MM.1S (cell line): Measurements from ENCODE around the gene GSE1.

Experiments
- DNase-seq: peaks from one replicate; pipeline ENCODE4 v3.0.0-alpha.2; 2015
- H2AFZ ChIP-seq: fragments of 300-600 bp; sonication (generic); 2 replicates; pipeline ENCODE4 v1.6.0; 2016; ENCODE audit warnings: antibody characterized with exemption, low read length
- H3F3A ChIP-seq: fragments of 300-600 bp; sonication (generic); 2 replicates; pipeline ENCODE4 v1.6.1; 2016; ENCODE audit warnings: mild to moderate bottlenecking, antibody characterized with exemption, low read length, moderate library complexity, mixed read lengths; ENCODE audit not compliant: insufficient read depth
- H3K27ac ChIP-seq: fragments of 300-600 bp; sonication (generic); 2 replicates; pipeline ENCODE4 v1.5.1; 2016; ENCODE audit warnings: mild to moderate bottlenecking, low read length
- H3K27me3 ChIP-seq: fragments of 300-600 bp; sonication (generic); replicated peaks from 2 replicates; pipeline ENCODE4 v1.6.0; 2016; ENCODE audit warnings: low read length; ENCODE audit not compliant: insufficient read depth
- H3K36me3 ChIP-seq: fragments of 300-600 bp; sonication (generic); replicated peaks from 2 replicates; pipeline ENCODE4 v1.6.1; 2016; ENCODE audit warnings: mild to moderate bottlenecking, low read length, mixed read lengths; ENCODE audit not compliant: insufficient read depth
- H3K4me1 ChIP-seq: fragments of 300-600 bp; sonication (generic); 2 replicates; pipeline ENCODE4 v1.6.1; 2016; ENCODE audit warnings: low read length, mixed read lengths
- H3K4me2 ChIP-seq: fragments of 300-600 bp; sonication (generic); 2 replicates; pipeline ENCODE4 v1.6.0; 2016; ENCODE audit warnings: low read depth, low read length
- H3K4me3 ChIP-seq: fragments of 300-600 bp; sonication (generic); 2 replicates; pipeline ENCODE4 v1.5.1; 2016; ENCODE audit warnings: low read length, mixed read lengths
- H3K79me2 ChIP-seq: fragments of 300-600 bp; sonication (generic); 2 replicates; pipeline ENCODE4 v1.6.1; 2016; ENCODE audit warnings: mixed run types, low read length, mixed read lengths
- H3K9ac ChIP-seq: fragments of 300-600 bp; sonication (generic); 2 replicates; pipeline ENCODE4 v1.6.1; 2016; ENCODE audit warnings: low read length, mixed read lengths
- H3K9me2 ChIP-seq: fragments of 300-600 bp; sonication (generic); replicated peaks from 2 replicates; pipeline ENCODE4 v1.6.1; 2016; ENCODE audit warnings: mild to moderate bottlenecking, low read length, mixed read lengths; ENCODE audit not compliant: insufficient read depth
- H3K9me3 ChIP-seq: fragments of 300-600 bp; sonication (generic); replicated peaks from 2 replicates; pipeline ENCODE4 v1.6.1; 2016; ENCODE audit warnings: mild to moderate bottlenecking, low read length, mixed read lengths; ENCODE audit not compliant: insufficient read depth
- H4K20me1 ChIP-seq: fragments of 300-600 bp; sonication (generic); 2 replicates; pipeline ENCODE4 v1.6.1; 2016; ENCODE audit warnings: mild to moderate bottlenecking, low read length, moderate library complexity, mixed read lengths; ENCODE audit not compliant: insufficient read depth
- EZH2 ChIP-seq: fragments of 300-600 bp; sonication (generic); optimal IDR thresholded peaks from 2 replicates; pipeline ENCODE3; 2017; ENCODE audit warnings: low read depth, mild to moderate bottlenecking, antibody characterized with exemption, low read length, mixed read lengths
- EZH2phosphoT487 ChIP-seq: fragments of 300-600 bp; sonication (generic); IDR thresholded peaks from 2 replicates; pipeline ENCODE4 v1.6.1; 2018; ENCODE audit warnings: antibody characterized with exemption, low read length
- TF ChIP-seq, protein P1 (sequence below): fragments of 300-600 bp; sonication (generic); IDR thresholded peaks from 2 replicates; pipeline ENCODE4 v1.5.1; 2016; ENCODE audit warnings: antibody characterized with exemption, low read length, mixed read lengths

The GSE1 gene

DNA sequence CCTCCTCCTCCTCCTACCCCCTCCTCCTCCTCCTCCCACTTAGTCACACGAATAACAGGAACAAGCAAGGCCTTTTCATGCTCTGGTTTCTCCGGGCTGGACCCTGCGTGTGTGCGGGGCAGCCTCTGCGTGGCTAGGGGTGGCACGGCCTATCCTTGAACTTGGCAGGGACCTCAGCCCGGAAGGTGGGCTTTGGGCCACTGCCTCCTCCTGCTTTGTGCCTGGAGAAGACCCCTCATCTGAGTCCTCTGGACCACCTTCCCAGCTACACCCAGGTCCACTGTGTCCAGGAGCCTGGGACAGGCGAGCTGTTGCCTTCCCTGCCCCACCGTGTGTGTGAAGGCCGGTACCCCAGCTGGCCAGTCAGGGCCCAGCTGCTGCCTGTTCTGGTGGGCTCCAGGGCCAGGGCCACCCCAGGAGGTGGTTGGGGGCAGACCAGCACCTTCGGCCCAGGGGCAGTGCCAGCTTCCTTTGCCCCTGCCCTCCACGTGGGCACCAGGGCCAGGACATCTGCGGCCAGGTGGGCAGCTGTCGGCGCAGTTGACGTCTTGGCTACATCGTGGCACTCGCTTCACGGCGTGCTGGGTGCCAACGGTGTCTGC is 40.3 kb downstream of the GSE1 start:
- no peaks in the 10 kb centered on the region for H3K4me1 ChIP-seq
- H3K27me3 ChIP-seq = no peaks in the 10 kb centered on the region
- H3K36me3 ChIP-seq = no peaks in the 10 kb centered on the region
- DNase-seq = no peak
- H3K9me2 ChIP-seq = no peaks in the 10 kb centered on the region
- no peak overlapping the region for H3K4me2 ChIP-seq
- no peak overlapping the region for H3K9ac ChIP-seq
- H3K4me3 ChIP-seq = no peak overlapping the region
- H4K20me1 ChIP-seq = no peaks in the 10 kb centered on the region
- no peak overlapping the region for H3K27ac ChIP-seq
- no peaks in the 10 kb centered on the region for H3K79me2 ChIP-seq
- H2AFZ ChIP-seq = no peak overlapping the region
- TF ChIP-seq EZH2 = no peak
- no peak for TF ChIP-seq EZH2phosphoT487
- TF ChIP-seq, protein P1, sequence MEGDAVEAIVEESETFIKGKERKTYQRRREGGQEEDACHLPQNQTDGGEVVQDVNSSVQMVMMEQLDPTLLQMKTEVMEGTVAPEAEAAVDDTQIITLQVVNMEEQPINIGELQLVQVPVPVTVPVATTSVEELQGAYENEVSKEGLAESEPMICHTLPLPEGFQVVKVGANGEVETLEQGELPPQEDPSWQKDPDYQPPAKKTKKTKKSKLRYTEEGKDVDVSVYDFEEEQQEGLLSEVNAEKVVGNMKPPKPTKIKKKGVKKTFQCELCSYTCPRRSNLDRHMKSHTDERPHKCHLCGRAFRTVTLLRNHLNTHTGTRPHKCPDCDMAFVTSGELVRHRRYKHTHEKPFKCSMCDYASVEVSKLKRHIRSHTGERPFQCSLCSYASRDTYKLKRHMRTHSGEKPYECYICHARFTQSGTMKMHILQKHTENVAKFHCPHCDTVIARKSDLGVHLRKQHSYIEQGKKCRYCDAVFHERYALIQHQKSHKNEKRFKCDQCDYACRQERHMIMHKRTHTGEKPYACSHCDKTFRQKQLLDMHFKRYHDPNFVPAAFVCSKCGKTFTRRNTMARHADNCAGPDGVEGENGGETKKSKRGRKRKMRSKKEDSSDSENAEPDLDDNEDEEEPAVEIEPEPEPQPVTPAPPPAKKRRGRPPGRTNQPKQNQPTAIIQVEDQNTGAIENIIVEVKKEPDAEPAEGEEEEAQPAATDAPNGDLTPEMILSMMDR = no peak
- no peaks in the 10 kb centered on the region for H3F3A ChIP-seq
- H3K9me3 ChIP-seq = no peaks in the 10 kb centered on the region

DNA sequence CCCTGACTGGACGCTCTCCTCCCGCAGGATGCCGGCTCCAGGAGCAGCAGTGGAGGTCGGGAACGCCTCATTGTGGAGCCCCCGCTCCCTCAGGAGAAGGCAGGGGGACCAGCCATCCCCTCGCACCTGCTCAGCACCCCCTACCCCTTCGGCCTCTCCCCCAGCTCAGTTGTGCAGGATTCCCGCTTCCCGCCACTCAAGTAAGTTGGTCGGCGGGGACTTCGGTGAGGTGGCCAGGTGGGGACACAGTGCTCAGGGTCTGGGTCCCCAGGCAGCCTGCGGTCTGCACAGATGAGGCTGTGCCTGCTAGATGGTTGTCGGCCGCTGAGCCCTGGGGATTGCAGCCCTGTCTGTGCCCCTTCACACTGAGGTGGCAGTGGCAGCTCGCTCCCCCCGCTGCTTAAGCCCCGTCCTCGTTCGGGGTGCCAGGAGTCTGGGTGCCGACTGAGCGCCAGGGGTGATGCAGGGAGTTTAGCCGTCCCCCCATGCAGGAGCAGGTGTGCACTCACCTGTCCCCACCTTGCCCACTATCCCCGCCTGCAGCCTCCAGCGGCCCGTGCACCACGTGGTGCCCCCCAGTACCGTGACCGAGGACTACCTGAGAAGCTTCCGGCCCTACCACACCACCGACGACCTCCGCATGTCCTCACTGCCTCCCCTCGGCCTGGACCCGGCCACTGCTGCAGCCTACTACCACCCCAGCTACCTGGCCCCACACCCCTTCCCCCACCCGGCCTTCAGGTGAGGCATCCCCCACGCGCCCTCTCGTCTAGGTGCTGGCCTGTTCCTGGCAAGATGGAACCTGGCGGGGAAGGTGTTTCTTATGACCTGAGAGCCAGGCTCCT is 41.4 kb downstream of the GSE1 start:
- TF ChIP-seq EZH2phosphoT487 (no peak), EZH2 (no peak)
- TF ChIP-seq, protein P1 = no peak
- Histone ChIP-seq H3K27me3 (no peaks in the 10 kb centered on the region), H3K9me2 (no peaks in the 10 kb centered on the region), H3K27ac (no peak overlapping the region), H3K9me3 (no peaks in the 10 kb centered on the region), H3K9ac (no peak overlapping the region), H3F3A (no peaks in the 10 kb centered on the region), H2AFZ (no peak overlapping the region), H4K20me1 (no peaks in the 10 kb centered on the region), H3K36me3 (no peaks in the 10 kb centered on the region), H3K79me2 (no peaks in the 10 kb centered on the region), H3K4me2 (no peak overlapping the region), H3K4me3 (no peak overlapping the region), H3K4me1 (no peaks in the 10 kb centered on the region)
- no peak for DNase-seq

DNA sequence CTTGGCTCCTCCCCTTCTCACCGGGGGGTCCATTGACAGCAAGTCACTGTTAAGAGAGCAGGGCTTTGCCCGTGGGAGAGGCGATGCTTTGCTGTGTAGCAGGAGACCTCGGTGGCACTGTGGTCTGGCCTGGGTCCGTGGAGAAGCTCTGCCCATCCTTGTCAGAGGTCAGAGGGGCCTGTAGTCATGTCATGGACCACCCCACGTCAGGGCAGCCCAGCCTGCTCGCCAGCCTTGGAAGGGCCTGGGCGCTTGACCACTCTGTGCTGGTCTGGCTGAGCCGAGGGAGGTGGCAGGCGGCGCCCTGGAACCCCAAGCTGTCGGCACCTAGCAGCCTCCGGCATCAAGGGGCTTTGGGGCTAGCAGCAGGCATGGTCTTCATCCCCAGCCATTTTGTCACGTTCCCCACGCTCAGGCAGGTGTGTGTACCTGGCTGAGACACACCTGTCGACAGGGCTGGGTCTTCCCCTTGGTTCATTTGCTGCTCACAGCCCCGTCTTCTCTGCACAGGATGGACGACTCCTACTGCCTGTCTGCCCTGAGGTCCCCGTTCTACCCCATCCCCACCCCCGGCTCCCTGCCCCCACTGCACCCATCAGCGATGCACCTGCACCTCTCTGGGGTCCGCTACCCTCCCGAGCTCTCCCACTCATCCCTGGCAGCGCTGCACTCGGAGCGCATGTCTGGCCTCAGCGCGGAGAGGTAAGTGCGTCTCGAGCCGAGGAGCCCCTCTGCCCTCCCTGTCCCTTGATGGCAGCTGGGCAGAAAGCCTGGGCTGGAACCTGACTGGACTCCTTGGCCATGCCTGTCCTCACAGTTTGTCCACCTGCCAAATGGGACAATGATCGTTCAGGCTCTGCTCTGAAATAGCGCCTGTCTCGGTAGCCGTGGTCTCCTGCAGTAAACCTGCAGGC is 42.4 kb downstream of the GSE1 start:
- no peak overlapping the region for H3K27ac ChIP-seq
- H3K9me2 ChIP-seq = no peaks in the 10 kb centered on the region
- H3K4me3 ChIP-seq = no peak overlapping the region
- no peaks in the 10 kb centered on the region for H4K20me1 ChIP-seq
- DNase-seq = no peak
- H3K4me2 ChIP-seq = no peak overlapping the region
- H2AFZ ChIP-seq = no peak overlapping the region
- H3K9me3 ChIP-seq = no peaks in the 10 kb centered on the region
- no peaks in the 10 kb centered on the region for H3K79me2 ChIP-seq
- no peaks in the 10 kb centered on the region for H3K4me1 ChIP-seq
- no peaks in the 10 kb centered on the region for H3K27me3 ChIP-seq
- TF ChIP-seq EZH2 (no peak), EZH2phosphoT487 (no peak)
- H3K36me3 ChIP-seq = no peaks in the 10 kb centered on the region
- no peak overlapping the region for H3K9ac ChIP-seq
- H3F3A ChIP-seq = no peaks in the 10 kb centered on the region
